HepG2 (cell line): ENCODE data around the gene LUZP1. TPM values are rescaled to one million over a fixed set of nuclear protein-coding genes. Genes with fewer than 3 reads are reported as not detected.

Experiments
- GATAD2A ChIP-seq: IDR thresholded peaks from 2 replicates; pipeline ENCODE4 v1.6.1; 2016
- GRHL1 ChIP-seq: sonication (generic); formaldehyde crosslinking; conservative IDR thresholded peaks from 2 replicates; pipeline ENCODE4 v1.8.0; 2022; ENCODE audit warnings: missing genetic modification reagents
- HOXA3 ChIP-seq: sonication (generic); formaldehyde crosslinking; IDR thresholded peaks from 2 replicates; pipeline ENCODE4 v1.5.0; 2020; ENCODE audit warnings: missing genetic modification reagents
- KAT2B ChIP-seq: fragments of 150-350 bp; IDR thresholded peaks from 2 replicates; pipeline ENCODE4 v1.6.1; 2014; ENCODE audit warnings: low read depth, low read length, borderline replicate concordance
- MBD4 ChIP-seq: IDR thresholded peaks from 2 replicates; pipeline ENCODE4 v1.6.1; 2012; ENCODE audit warnings: low read length, inconsistent platforms, borderline replicate concordance
- POLR2G ChIP-seq: fragments of 200-400 bp; formaldehyde crosslinking; IDR thresholded peaks from 2 replicates; pipeline ENCODE4 v1.6.1; 2018; ENCODE audit warnings: mild to moderate bottlenecking, low read depth, low read length, moderate library complexity
- SMARCC2 ChIP-seq: fragments of 450-650 bp; IDR thresholded peaks from 2 replicates; pipeline ENCODE4 v1.6.1; 2017; ENCODE audit warnings: antibody characterized with exemption, mild to moderate bottlenecking
- THRA ChIP-seq: sonication (generic); formaldehyde crosslinking; IDR thresholded peaks from 2 replicates; pipeline ENCODE4 v1.4.0; 2020; ENCODE audit warnings: missing genetic modification reagents, borderline replicate concordance
- ZBTB40 ChIP-seq, 2 experiments: fragments of 450-650 bp in 1 of 2; sonication (generic) in 1 of 2; formaldehyde crosslinking in 1 of 2; IDR thresholded peaks; 2 replicates each; pipeline versions ENCODE4 v1.6.1 to v1.8.0; 2016 to 2022; ENCODE audit warnings: antibody characterized with exemption in 1 of 2, mild to moderate bottlenecking in 1 of 2, missing genetic modification reagents in 1 of 2
- polyA plus RNA-seq, 8 experiments: library from polyadenylated mRNA; depleted of rRNA in 3 of 8; stranded (reverse) in 7 of 8; unstranded in 1 of 8; fragments of >200 nt; fragmentation: Illumina TruSeq in 4 of 8; extraction: Trizol in 4 of 8; gene quantifications; 2 replicates each; pipeline versions ENCODE4 v1.2.1 to v1.2.3, GENCODE V29; 2011 to 2016; ENCODE audit warnings: low read depth in 4 of 8, missing spikeins in 1 of 8, mixed read lengths in 1 of 8; ENCODE audit not compliant: insufficient read depth in 1 of 8
- total RNA-seq, 5 experiments: library from RNA; depleted of rRNA; stranded (reverse); fragments of >200 nt; fragmentation: Illumina TruSeq; extraction: Trizol; gene quantifications; 2 replicates each; pipeline ENCODE4 v1.2.3, GENCODE V29; 2016; ENCODE audit warnings: low read depth in 1 of 5
- TF ChIP-seq, protein P1 (sequence below): sonication (generic); formaldehyde crosslinking; conservative IDR thresholded peaks from 2 replicates; pipeline ENCODE4 v1.4.0; 2020; ENCODE audit warnings: missing genetic modification reagents
- TF ChIP-seq, protein P2 (sequence below): sonication (generic); formaldehyde crosslinking; IDR thresholded peaks from 2 replicates; pipeline ENCODE4 v1.4.0; 2020; ENCODE audit warnings: missing genetic modification reagents, mild to moderate bottlenecking, borderline replicate concordance

The LUZP1 gene
- total and polyA plus RNA-seq, 2 of the 13 experiments (the other 11 are each of a cell fraction or from before 2014, with no cell fraction given), result 6.9 to 12.7 TPM

- TF ChIP-seq GRHL1 (CRISPR knock-in tag) (no peak), GATAD2A (CRISPR knock-in tag) (peak; percentile 26; the same call in 1 of the 2 replicates), ZBTB40 (IDR thresholded peaks at IDR 0.05) (no peak), ZBTB40 (CRISPR knock-in tag; IDR thresholded peaks at IDR 0.05) (no peak), MBD4 (no peak), POLR2G (peak; percentile 78), THRA (CRISPR knock-in tag) (peak; percentile 34; the same call in 1 of the 2 replicates), KAT2B (no peak), HOXA3 (CRISPR knock-in tag) (peak; percentile 39; the same call in 1 of the 2 replicates), SMARCC2 (no peak)
- TF ChIP-seq, protein P1, sequence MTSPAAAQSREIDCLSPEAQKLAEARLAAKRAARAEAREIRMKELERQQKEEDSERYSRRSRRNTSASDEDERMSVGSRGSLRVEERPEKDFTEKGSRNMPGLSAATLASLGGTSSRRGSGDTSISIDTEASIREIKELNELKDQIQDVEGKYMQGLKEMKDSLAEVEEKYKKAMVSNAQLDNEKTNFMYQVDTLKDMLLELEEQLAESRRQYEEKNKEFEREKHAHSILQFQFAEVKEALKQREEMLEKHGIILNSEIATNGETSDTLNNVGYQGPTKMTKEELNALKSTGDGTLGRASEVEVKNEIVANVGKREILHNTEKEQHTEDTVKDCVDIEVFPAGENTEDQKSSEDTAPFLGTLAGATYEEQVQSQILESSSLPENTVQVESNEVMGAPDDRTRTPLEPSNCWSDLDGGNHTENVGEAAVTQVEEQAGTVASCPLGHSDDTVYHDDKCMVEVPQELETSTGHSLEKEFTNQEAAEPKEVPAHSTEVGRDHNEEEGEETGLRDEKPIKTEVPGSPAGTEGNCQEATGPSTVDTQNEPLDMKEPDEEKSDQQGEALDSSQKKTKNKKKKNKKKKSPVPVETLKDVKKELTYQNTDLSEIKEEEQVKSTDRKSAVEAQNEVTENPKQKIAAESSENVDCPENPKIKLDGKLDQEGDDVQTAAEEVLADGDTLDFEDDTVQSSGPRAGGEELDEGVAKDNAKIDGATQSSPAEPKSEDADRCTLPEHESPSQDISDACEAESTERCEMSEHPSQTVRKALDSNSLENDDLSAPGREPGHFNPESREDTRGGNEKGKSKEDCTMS (CRISPR knock-in tag), result no peak
- TF ChIP-seq, protein P2, sequence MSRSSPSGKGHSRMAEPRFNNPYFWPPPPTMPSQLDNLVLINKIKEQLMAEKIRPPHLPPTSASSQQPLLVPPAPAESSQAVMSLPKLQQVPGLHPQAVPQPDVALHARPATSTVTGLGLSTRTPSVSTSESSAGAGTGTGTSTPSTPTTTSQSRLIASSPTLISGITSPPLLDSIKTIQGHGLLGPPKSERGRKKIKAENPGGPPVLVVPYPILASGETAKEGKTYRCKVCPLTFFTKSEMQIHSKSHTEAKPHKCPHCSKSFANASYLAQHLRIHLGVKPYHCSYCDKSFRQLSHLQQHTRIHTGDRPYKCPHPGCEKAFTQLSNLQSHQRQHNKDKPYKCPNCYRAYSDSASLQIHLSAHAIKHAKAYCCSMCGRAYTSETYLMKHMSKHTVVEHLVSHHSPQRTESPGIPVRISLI (CRISPR knock-in tag), result peak; percentile 46; the same call in 1 of the 2 replicates
Observed at GRCh38 chr1:23168445-23169194, at the start of gene LUZP1 (continued).
